OCI-LY3 (cell line): ENCODE measurements around the gene BCAN.

ENCODE experiments used
- CTCF ChIP-seq: fragments of 200-600, 300-600 bp; sonication (generic); IDR thresholded peaks from 2 replicates; pipeline ENCODE4 v1.5.1; 2014; ENCODE audit warnings: antibody characterized with exemption, low read length, low read depth
- EZH2phosphoT487 ChIP-seq: fragments of 200-600 bp; shearing (Covaris generic); IDR thresholded peaks from 2 replicates; pipeline ENCODE4 v1.6.1; 2018; ENCODE audit warnings: antibody characterized with exemption, mixed run types, low read depth

- no peak for TF ChIP-seq CTCF
- TF ChIP-seq EZH2phosphoT487, result no peak
These were observed 64.9 kb downstream of the BCAN start for GRCh38 chr1:156706657-156707416.
